ENCODE data around the gene MAOA.
"Not testable (repeated sequence)": the region's sequence is repeated elsewhere in the genome, so short reads cannot be mapped to it uniquely, and the experiment has no call there.

Gene MAOA

DNA sequence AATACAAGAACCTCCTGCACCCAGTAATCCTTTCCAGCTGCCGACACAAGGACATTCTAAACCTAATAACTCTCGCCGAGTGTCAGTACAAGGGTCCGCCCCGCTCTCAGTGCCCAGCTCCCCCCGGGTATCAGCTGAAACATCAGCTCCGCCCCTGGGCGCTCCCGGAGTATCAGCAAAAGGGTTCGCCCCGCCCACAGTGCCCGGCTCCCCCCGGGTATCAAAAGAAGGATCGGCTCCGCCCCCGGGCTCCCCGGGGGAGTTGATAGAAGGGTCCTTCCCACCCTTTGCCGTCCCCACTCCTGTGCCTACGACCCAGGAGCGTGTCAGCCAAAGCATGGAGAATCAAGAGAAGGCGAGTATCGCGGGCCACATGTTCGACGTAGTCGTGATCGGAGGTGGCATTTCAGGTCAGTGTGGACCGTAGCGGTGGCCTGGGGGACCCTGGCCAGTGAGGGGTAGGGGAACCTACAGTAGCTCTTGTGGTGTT is at the start of gene MAOA:
Gene MAOA (plus strand): TSS at position 295 of the 490 bp plus-strand sequence. CDS start 43 bp downstream, at position 338.
- DNase-seq (ENCODE audit: low spot score) = no peak
- in situ Hi-C loops (cut with MboI; ENCODE audit: low sequenced_read_pairs, unreplicated experiment) = no loop called here

DNA sequence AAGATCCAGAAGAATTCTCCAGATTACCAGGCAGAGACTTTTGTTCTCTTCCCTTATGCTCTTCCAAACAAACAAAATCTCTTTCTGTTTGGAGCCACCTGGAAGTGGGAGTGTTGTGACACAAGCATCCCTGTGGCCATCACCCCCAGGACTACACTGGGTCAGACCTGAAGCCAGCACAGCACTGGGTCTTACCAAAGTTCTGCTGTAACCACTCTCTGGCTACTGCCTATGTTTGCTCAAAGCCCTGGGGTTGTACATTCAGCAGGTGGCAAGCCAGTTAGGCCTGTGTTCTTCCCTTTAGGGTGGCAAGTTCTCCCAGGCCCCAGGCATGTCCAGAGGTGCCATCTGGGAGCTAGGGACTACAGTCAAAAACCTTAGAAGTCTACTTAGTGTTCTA is 43.7 kb upstream of the MAOA start:
- TF ChIP-seq, protein P1, sequence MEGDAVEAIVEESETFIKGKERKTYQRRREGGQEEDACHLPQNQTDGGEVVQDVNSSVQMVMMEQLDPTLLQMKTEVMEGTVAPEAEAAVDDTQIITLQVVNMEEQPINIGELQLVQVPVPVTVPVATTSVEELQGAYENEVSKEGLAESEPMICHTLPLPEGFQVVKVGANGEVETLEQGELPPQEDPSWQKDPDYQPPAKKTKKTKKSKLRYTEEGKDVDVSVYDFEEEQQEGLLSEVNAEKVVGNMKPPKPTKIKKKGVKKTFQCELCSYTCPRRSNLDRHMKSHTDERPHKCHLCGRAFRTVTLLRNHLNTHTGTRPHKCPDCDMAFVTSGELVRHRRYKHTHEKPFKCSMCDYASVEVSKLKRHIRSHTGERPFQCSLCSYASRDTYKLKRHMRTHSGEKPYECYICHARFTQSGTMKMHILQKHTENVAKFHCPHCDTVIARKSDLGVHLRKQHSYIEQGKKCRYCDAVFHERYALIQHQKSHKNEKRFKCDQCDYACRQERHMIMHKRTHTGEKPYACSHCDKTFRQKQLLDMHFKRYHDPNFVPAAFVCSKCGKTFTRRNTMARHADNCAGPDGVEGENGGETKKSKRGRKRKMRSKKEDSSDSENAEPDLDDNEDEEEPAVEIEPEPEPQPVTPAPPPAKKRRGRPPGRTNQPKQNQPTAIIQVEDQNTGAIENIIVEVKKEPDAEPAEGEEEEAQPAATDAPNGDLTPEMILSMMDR (IDR thresholded peaks at IDR 0.05; ENCODE audit: borderline replicate concordance, control extremely low read depth, extremely low read depth, insufficient read depth, missing control alignments) = no peak
- DNase-seq (ENCODE audit: low spot score) = no peak
- in situ Hi-C loops (cut with MboI; ENCODE audit: low sequenced_read_pairs, unreplicated experiment) = no loop called here

More for the DNA sequence above, at the start of gene MAOA:
- TF ChIP-seq, protein P1 (IDR thresholded peaks at IDR 0.05; ENCODE audit: borderline replicate concordance, control extremely low read depth, extremely low read depth, insufficient read depth, missing control alignments) = no peak

DNA sequence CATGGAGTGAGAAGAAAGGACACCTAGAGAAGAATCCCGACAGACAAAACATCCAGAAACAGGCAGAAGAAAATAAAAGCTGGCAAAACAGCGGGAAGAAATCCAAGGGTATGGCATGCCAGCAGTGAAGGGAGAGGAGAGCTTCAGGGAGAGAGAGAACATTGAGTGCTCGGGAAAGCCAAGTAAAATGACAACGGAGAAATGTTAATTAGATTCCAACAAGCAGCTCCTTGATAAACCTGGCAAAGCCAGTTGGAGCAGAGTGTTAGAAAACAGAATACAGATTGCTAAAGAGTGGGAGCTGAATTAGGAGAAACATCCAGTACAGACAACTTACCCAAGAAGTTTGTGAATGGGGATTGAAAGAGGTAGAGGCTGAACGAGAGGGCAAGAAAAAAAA is 40.4 kb upstream of the MAOA start:
- TF ChIP-seq, protein P1 (IDR thresholded peaks at IDR 0.05; ENCODE audit: borderline replicate concordance, control extremely low read depth, extremely low read depth, insufficient read depth, missing control alignments) = no peak
- in situ Hi-C loops (cut with MboI; ENCODE audit: low sequenced_read_pairs, unreplicated experiment) = no loop called here
- DNase-seq (ENCODE audit: low spot score) = no peak

DNA sequence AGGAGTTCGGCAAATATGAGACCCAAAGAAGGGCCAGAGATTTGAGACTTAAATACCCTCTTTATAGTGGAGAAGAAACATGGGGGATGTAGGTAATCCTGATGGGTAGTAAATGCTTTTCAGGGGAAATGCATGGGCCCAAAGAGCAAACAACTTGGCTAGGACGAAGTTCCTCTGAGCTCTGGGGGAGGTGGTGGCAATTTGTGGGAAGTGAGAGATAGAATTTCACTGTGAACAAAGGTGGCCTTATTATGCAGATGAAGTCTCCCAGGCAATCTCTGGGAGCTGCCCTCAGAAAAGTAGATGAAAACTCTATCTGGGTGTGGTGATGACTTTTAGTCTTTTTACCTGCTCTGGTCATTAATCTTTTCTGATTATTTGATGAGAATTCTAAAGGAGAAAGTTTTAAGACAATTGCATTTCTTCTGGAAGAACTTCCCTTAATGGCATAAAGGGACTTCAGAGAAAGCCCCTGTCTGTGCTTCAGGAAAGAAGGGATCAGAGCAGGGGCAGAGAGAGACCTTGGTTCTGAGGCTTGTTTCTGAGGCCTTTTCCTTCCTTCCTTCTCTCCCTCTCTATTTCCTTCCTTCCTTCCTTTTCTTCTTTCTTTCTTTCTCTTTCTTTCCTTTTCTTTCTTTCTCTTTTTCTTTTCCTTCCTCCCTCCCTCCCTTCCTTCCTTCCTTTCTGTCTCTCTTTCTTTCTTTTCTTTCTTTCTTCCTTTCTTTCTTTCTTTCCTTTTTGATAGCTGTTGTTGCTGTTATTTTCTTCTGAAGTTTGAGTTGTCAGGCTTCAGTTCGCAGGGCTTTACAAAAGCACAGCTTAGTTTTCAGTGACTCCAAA is 37.5 kb upstream of the MAOA start:
- TF ChIP-seq, protein P1 (IDR thresholded peaks at IDR 0.05; ENCODE audit: borderline replicate concordance, control extremely low read depth, extremely low read depth, insufficient read depth, missing control alignments) = no peak
- in situ Hi-C loops (cut with MboI; ENCODE audit: low sequenced_read_pairs, unreplicated experiment) = no loop called here
- no peak for DNase-seq (ENCODE audit: low spot score)

DNA sequence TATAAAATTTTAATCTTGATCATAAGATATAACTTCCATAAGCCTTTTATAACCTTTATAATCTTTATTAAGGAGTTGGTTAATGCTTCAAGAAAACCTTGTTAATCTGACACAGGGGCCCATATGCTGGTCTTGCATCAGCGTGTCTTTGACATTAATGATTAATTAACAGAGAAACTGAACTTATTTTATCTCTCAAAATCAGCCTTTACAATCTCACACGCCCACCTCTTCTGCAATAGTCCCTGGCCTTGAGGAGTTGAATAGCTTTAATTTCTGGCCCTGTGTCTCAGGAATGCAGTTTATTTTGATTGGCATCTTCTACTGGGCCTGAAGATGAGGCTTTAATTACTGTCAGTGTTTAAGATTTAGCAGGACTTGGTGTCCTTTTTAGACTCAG is 36.2 kb upstream of the MAOA start:
- in situ Hi-C loops (cut with MboI; ENCODE audit: low sequenced_read_pairs, unreplicated experiment); DNase-seq (ENCODE audit: low spot score): not testable (repeated sequence)

DNA sequence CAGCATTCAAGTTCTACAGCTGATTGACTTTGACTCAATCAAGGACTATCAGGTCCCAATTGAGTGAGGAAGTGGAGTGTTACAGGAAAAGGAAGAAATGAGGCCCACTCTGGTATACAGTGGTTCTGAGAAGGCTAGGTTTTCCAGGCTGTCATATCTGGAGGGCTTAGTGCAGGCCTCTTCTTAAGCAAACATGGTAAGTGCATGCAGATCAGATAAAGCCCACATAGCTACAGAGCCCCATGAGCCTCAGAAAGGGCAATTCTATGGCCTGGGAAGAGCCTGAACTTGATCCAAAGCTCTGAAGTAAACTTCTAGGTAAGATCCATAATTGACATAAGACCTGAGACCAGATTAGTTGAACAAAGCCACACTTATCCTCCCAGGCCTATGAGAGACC is 29.0 kb upstream of the MAOA start:
- TF ChIP-seq, protein P1 (IDR thresholded peaks at IDR 0.05; ENCODE audit: borderline replicate concordance, control extremely low read depth, extremely low read depth, insufficient read depth, missing control alignments) = no peak
- in situ Hi-C loops (cut with MboI; ENCODE audit: low sequenced_read_pairs, unreplicated experiment) = no loop called here
- DNase-seq (ENCODE audit: low spot score) = no peak

DNA sequence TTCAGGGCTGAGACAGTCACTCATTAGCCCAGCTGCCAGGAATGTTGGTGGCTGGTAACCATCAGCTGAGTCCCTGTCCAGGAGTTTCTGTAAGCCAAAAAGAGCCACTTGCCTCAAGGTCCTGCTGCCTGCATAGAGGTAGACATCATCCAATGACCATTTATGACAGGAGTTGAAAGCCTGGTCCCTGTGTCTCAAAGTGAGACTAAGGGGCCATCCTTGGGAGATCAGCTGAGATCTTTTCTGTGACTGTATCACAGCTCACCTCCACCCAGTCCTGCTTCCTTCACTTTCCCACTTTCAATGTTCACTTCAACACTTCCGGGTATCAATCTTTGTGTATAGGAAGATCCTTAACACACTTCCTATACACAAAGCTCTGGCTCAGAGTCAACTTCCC is 28.4 kb upstream of the MAOA start:
- DNase-seq (ENCODE audit: low spot score) = no peak
- in situ Hi-C loops (cut with MboI; ENCODE audit: low sequenced_read_pairs, unreplicated experiment) = no loop called here
- TF ChIP-seq, protein P1 (IDR thresholded peaks at IDR 0.05; ENCODE audit: borderline replicate concordance, control extremely low read depth, extremely low read depth, insufficient read depth, missing control alignments) = no peak

Data from GM13976 (cell line).